HepG2 (cell line): ENCODE results near the gene DNPEP. TPM values are rescaled to one million over a fixed set of nuclear protein-coding genes. Genes with fewer than 3 reads are reported as not detected.
A peak's percentile ranks its signal among the peaks of the same experiment; 100 is the strongest.

ENCODE experiments used
- ARID2 ChIP-seq: sonication (generic); formaldehyde crosslinking; IDR thresholded peaks from 2 replicates; pipeline ENCODE4 v1.8.1; 2022; ENCODE audit warnings: mild to moderate bottlenecking, missing genetic modification reagents, borderline replicate concordance
- HOXA9 ChIP-seq: sonication (generic); formaldehyde crosslinking; IDR thresholded peaks from 2 replicates; pipeline ENCODE4 v1.8.1; 2022; ENCODE audit warnings: missing genetic modification reagents, mild to moderate bottlenecking, moderate library complexity, borderline replicate concordance
- ISX ChIP-seq: sonication (generic); formaldehyde crosslinking; conservative IDR thresholded peaks from 2 replicates; pipeline ENCODE4 v1.5.0; 2020; ENCODE audit warnings: missing genetic modification reagents
- MED8 ChIP-seq: sonication (generic); formaldehyde crosslinking; IDR thresholded peaks from 2 replicates; pipeline ENCODE4 v1.8.1; 2023; ENCODE audit warnings: mild to moderate bottlenecking, missing genetic modification reagents; ENCODE audit not compliant: insufficient replicate concordance
- NFE2L1 ChIP-seq: sonication (generic); formaldehyde crosslinking; IDR thresholded peaks from 2 replicates; pipeline ENCODE4 v1.4.0; 2020; ENCODE audit warnings: missing genetic modification reagents, mild to moderate bottlenecking, borderline replicate concordance
- NR2F2 ChIP-seq: IDR thresholded peaks from 2 replicates; pipeline ENCODE4 v1.6.1; 2012; ENCODE audit warnings: low read depth, inconsistent platforms, borderline replicate concordance
- RARG ChIP-seq: sonication (generic); formaldehyde crosslinking; IDR thresholded peaks from 2 replicates; pipeline ENCODE4 v1.4.0; 2020; ENCODE audit warnings: low read depth, mild to moderate bottlenecking, missing genetic modification reagents
- SSRP1 ChIP-seq: IDR thresholded peaks from 2 replicates; pipeline ENCODE4 v1.6.1; 2016; ENCODE audit warnings: control low read depth
- TCF7 ChIP-seq: sonication (generic); IDR thresholded peaks from 2 replicates; pipeline ENCODE4 v1.6.1; 2016; ENCODE audit warnings: antibody characterized with exemption, low read depth
- ZFP37 ChIP-seq: sonication (generic); formaldehyde crosslinking; IDR thresholded peaks from 2 replicates; pipeline ENCODE4 v1.4.0; 2020; ENCODE audit warnings: missing genetic modification reagents, borderline replicate concordance
- ZNF224 ChIP-seq: sonication (generic); formaldehyde crosslinking; IDR thresholded peaks from 2 replicates; pipeline ENCODE4 v1.5.0; 2020; ENCODE audit warnings: mild to moderate bottlenecking, missing genetic modification reagents
- ZNF234 ChIP-seq: sonication (generic); formaldehyde crosslinking; conservative IDR thresholded peaks from 2 replicates; pipeline ENCODE4 v1.5.1; 2020; ENCODE audit warnings: mild to moderate bottlenecking, missing genetic modification reagents
- ZNF549 ChIP-seq: sonication (generic); formaldehyde crosslinking; IDR thresholded peaks from 2 replicates; pipeline ENCODE4 v1.5.0; 2020; ENCODE audit warnings: missing genetic modification reagents
- ZNF772 ChIP-seq: sonication (generic); formaldehyde crosslinking; IDR thresholded peaks from 2 replicates; pipeline ENCODE4 v1.5.0; 2020; ENCODE audit warnings: mild to moderate bottlenecking, missing genetic modification reagents
- polyA plus RNA-seq, 8 experiments: library from polyadenylated mRNA; depleted of rRNA in 3 of 8; stranded (reverse) in 7 of 8; unstranded in 1 of 8; fragments of >200 nt; fragmentation: Illumina TruSeq in 4 of 8; extraction: Trizol in 4 of 8; gene quantifications; 2 replicates each; pipeline versions ENCODE4 v1.2.1 to v1.2.3, GENCODE V29; 2011 to 2016; ENCODE audit warnings: low read depth in 4 of 8, missing spikeins in 1 of 8, mixed read lengths in 1 of 8; ENCODE audit not compliant: insufficient read depth in 1 of 8
- total RNA-seq, 5 experiments: library from RNA; depleted of rRNA; stranded (reverse); fragments of >200 nt; fragmentation: Illumina TruSeq; extraction: Trizol; gene quantifications; 2 replicates each; pipeline ENCODE4 v1.2.3, GENCODE V29; 2016; ENCODE audit warnings: low read depth in 1 of 5
- TF ChIP-seq, protein P1 (sequence below): IDR thresholded peaks from 2 replicates; pipeline ENCODE4 v1.6.1; 2016; ENCODE audit warnings: low read depth, missing genetic modification reagents, missing compliant biosample characterization
- TF ChIP-seq, protein P2 (sequence below): sonication (generic); formaldehyde crosslinking; IDR thresholded peaks from 2 replicates; pipeline ENCODE4 v1.5.1; 2020; ENCODE audit warnings: missing genetic modification reagents, mild to moderate bottlenecking, borderline replicate concordance
- TF ChIP-seq, protein P3 (sequence below): sonication (generic); formaldehyde crosslinking; IDR thresholded peaks from 2 replicates; pipeline ENCODE4 v1.9.0; 2021; ENCODE audit warnings: missing genetic modification reagents, mild to moderate bottlenecking, borderline replicate concordance
- TF ChIP-seq, protein P4 (sequence below): sonication (generic); formaldehyde crosslinking; IDR thresholded peaks from 2 replicates; pipeline ENCODE4 v1.5.0; 2020; ENCODE audit warnings: missing genetic modification reagents
- TF ChIP-seq, protein P5 (sequence below): IDR thresholded peaks from 2 replicates; pipeline ENCODE4 v1.6.1; 2018; ENCODE audit warnings: missing genetic modification reagents, mild to moderate bottlenecking, missing compliant biosample characterization

DNPEP gene
- total and polyA plus RNA-seq, 2 of the 13 experiments (the other 11 are each of a cell fraction or from before 2014, with no cell fraction given): 104 to 109 TPM

DNA sequence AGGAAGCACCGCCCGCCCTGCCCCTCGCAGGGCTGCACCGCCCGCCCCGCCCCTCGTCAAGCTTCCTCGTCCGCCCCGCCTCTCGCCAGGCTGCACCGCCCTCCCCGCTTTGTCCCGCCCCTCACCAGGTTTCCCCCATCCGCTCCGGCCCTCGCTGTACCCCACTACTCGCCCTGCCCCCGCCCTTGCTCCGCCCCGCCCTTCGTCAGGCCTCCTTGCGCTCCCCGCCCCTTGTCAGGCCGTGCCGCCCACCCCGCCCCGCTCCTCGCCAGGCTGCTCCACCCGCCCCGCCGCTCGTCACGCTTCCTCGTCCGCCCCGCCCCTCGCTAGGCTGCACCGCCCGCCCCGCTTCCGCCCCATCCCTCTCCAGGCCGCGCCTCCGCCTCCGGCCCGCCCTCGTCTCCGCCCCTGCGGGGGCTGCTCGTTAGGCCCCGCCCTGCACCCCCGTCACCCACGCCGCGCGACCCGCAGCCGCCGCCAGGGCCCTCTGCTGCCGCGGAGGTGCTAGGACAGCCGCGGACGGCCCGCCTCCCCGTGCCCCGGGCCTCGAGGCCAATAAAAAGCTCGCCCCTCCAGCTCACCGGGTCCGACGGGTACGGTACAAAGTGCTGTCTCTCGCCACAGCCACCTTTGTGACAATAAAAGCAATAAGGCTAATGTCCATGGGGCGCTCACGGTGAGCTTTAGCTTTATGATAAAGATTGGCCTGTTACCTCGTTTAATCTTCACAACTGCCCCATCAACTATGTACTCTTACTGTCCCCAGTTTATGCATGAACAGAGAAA, 602 bp upstream of the DNPEP start (continued):
- TF ChIP-seq ZNF549 (CRISPR knock-in tag): no peak
- TF ChIP-seq, protein P1, sequence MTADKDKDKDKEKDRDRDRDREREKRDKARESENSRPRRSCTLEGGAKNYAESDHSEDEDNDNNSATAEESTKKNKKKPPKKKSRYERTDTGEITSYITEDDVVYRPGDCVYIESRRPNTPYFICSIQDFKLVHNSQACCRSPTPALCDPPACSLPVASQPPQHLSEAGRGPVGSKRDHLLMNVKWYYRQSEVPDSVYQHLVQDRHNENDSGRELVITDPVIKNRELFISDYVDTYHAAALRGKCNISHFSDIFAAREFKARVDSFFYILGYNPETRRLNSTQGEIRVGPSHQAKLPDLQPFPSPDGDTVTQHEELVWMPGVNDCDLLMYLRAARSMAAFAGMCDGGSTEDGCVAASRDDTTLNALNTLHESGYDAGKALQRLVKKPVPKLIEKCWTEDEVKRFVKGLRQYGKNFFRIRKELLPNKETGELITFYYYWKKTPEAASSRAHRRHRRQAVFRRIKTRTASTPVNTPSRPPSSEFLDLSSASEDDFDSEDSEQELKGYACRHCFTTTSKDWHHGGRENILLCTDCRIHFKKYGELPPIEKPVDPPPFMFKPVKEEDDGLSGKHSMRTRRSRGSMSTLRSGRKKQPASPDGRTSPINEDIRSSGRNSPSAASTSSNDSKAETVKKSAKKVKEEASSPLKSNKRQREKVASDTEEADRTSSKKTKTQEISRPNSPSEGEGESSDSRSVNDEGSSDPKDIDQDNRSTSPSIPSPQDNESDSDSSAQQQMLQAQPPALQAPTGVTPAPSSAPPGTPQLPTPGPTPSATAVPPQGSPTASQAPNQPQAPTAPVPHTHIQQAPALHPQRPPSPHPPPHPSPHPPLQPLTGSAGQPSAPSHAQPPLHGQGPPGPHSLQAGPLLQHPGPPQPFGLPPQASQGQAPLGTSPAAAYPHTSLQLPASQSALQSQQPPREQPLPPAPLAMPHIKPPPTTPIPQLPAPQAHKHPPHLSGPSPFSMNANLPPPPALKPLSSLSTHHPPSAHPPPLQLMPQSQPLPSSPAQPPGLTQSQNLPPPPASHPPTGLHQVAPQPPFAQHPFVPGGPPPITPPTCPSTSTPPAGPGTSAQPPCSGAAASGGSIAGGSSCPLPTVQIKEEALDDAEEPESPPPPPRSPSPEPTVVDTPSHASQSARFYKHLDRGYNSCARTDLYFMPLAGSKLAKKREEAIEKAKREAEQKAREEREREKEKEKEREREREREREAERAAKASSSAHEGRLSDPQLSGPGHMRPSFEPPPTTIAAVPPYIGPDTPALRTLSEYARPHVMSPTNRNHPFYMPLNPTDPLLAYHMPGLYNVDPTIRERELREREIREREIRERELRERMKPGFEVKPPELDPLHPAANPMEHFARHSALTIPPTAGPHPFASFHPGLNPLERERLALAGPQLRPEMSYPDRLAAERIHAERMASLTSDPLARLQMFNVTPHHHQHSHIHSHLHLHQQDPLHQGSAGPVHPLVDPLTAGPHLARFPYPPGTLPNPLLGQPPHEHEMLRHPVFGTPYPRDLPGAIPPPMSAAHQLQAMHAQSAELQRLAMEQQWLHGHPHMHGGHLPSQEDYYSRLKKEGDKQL (CRISPR knock-in tag): no peak
- TF ChIP-seq ISX: no peak
- no peak for TF ChIP-seq NFE2L1
- TF ChIP-seq RARG (CRISPR knock-in tag): no peak; the same call in 1 of the 2 replicates
- TF ChIP-seq MED8 (CRISPR knock-in tag): no peak
- no peak for TF ChIP-seq TCF7
- TF ChIP-seq, protein P2, sequence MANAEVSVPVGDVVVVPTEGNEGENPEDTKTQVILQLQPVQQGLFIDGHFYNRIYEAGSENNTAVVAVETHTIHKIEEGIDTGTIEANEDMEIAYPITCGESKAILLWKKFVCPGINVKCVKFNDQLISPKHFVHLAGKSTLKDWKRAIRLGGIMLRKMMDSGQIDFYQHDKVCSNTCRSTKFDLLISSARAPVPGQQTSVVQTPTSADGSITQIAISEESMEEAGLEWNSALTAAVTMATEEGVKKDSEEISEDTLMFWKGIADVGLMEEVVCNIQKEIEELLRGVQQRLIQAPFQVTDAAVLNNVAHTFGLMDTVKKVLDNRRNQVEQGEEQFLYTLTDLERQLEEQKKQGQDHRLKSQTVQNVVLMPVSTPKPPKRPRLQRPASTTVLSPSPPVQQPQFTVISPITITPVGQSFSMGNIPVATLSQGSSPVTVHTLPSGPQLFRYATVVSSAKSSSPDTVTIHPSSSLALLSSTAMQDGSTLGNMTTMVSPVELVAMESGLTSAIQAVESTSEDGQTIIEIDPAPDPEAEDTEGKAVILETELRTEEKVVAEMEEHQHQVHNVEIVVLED (CRISPR knock-in tag): peak; percentile 62
- TF ChIP-seq HOXA9 (CRISPR knock-in tag): no peak
- TF ChIP-seq ZNF234: no peak
- no peak for TF ChIP-seq ARID2
- TF ChIP-seq, protein P3, sequence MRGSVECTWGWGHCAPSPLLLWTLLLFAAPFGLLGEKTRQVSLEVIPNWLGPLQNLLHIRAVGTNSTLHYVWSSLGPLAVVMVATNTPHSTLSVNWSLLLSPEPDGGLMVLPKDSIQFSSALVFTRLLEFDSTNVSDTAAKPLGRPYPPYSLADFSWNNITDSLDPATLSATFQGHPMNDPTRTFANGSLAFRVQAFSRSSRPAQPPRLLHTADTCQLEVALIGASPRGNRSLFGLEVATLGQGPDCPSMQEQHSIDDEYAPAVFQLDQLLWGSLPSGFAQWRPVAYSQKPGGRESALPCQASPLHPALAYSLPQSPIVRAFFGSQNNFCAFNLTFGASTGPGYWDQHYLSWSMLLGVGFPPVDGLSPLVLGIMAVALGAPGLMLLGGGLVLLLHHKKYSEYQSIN: no peak
- no peak for TF ChIP-seq ZNF224 (CRISPR knock-in tag)
- TF ChIP-seq, protein P4, sequence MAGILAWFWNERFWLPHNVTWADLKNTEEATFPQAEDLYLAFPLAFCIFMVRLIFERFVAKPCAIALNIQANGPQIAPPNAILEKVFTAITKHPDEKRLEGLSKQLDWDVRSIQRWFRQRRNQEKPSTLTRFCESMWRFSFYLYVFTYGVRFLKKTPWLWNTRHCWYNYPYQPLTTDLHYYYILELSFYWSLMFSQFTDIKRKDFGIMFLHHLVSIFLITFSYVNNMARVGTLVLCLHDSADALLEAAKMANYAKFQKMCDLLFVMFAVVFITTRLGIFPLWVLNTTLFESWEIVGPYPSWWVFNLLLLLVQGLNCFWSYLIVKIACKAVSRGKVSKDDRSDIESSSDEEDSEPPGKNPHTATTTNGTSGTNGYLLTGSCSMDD (CRISPR knock-in tag): no peak
- no peak for TF ChIP-seq ZNF772 (CRISPR knock-in tag)
- TF ChIP-seq SSRP1 (CRISPR knock-in tag): no peak
- TF ChIP-seq NR2F2: no peak
- TF ChIP-seq ZFP37 (CRISPR knock-in tag): no peak
- TF ChIP-seq, protein P5, sequence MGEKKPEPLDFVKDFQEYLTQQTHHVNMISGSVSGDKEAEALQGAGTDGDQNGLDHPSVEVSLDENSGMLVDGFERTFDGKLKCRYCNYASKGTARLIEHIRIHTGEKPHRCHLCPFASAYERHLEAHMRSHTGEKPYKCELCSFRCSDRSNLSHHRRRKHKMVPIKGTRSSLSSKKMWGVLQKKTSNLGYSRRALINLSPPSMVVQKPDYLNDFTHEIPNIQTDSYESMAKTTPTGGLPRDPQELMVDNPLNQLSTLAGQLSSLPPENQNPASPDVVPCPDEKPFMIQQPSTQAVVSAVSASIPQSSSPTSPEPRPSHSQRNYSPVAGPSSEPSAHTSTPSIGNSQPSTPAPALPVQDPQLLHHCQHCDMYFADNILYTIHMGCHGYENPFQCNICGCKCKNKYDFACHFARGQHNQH (CRISPR knock-in tag): no peak
